GM19035 (cell line): ENCODE measurements around the gene THBS3.
"Not testable (repeated sequence)": the region's sequence is repeated elsewhere in the genome, so short reads cannot be mapped to it uniquely, and the experiment has no call there.

ENCODE experiments used
- ATAC-seq: cut with Tn5 transposase; IDR thresholded peaks from one replicate; pipeline ENCODE4 v1.9.1; 2021; ENCODE audit not compliant: unreplicated experiment

The THBS3 gene

DNA sequence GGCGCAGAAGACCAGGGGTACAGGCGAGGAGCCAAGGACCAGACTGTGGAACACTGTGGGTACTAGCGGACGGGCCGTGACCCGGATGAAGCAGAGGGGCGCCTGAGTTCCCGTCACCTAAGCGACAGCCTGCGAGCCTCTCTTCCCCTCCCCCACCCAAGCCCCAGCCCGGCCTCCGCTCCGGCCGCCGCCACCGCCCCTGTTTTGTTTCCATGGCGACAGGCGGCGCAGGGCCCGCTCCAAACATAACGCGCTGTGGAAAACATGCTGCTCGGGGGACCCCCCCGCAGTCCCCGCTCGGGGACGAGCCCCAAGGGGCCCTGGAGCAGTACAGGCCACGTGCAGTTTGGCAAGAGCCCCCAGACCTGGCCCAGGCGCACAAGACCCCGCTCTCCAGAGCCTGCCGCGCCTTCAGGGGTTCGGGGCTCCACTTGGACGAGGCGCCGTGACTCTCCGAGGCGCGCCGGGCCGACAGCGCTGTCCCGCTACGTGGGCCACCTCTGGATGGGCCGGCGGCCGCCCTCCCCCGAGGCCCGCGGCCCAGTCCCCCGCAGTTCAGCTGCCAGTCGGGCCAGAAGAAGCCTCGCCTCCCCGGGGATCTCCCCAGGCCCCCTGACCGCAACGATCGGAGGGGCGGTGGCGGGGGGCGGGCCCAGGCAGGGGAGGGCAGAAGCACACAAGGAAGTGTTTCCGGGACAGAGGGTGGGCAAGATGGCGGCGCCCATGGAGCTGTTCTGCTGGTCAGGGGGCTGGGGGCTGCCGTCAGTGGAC lies 1.0 kb upstream of the THBS3 start, which contains the start of gene MTX1:
Gene MTX1, plus strand, starts transcription at position 155 of the 771 bp plus-strand sequence. Its CDS starts 110 bp downstream, at position 265.
- peak; percentile 83 for ATAC-seq

DNA sequence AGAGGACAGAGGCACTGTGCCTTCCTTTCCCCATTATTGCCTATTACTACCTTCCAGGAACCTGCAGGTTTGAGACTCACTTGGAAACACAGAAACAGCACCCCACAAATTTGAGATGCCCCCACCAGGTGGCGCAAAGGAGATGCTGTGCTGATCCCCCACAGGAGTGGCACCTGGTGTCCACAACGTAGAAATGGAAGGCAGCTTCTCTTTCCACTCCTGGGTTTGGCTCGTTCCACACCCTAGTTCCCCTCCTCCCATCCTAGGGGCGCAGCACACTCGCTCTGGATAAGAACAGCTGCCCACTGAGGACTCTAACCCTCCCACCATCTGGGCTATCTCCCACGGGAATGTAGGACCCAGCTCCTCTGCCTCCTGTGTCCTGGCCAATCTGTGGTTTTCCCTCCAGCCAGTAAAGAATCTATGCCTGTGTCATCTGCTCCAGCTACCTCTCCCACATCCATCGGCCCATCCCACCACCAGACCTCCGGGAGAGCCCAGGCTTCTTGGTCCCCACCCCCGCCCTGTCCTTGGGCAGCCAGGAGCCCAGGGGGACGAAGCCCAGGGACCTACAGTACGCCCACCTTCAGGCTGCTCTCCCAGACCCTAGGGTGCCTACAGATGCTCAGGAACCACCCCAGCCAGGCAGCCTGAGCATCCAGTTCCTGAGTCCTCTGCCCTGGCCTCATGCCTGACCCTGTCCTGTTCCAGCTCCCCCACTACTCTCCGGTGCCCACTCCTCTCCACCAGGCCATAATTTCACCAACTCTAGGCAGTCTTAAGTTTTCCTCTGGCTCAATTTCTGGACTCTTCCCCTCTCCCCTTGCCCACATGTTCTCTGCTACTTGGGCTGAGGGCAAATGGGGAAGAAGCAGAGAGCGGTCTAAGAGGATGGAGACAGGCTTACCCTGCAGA lies 549 bp downstream of the THBS3 start:
- ATAC-seq: no peak

DNA sequence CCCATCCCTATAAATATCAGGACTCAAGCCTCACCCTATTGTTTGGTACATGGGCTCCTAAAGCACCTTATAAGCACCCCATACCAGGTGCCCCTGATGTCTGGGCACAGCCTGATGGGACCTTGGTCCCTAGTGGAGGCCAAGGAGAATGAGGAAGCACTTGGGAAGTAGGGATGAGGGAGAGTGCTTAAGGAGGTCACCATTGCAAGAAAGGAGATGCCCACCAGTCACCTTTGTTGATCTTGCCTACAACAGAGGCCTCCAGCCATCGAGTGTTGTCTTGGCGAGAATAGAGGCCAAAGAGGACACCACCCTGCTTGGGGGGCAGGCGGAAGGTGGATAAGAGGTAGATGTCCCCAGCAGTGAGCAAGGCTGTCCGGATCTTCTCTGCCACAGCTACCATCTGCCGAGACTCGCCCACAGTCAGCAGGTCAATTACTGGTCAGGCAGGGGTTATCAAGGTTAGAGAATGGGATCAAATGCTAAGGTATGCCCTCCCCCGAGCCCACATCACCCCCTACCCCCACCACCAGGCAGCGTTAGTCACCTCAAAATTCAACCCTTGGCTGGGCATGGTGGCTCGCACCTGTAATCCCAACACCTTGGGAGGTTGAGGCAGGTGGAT lies 1.6 kb downstream of the THBS3 start:
- no peak for ATAC-seq

DNA sequence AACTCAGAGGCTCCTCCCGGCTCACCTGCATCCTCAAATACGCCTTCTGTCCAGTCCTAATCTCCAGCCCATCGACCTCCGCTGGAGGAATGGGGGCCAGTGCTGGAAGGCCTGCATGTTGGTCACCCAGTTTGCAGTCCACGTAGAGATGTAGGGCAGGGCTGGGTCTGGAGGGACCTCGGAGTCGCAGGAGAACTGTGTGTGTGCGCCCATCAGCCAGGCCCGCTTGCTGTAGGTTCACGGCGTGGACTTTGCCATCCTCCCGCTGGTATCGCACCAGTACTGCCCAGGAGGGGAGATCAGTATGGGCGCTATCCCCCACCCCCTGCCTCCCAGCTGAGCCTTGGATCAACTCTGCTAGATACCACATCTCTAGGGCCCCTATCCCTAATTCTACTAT lies 2.7 kb downstream of the THBS3 start:
- no peak for ATAC-seq

DNA sequence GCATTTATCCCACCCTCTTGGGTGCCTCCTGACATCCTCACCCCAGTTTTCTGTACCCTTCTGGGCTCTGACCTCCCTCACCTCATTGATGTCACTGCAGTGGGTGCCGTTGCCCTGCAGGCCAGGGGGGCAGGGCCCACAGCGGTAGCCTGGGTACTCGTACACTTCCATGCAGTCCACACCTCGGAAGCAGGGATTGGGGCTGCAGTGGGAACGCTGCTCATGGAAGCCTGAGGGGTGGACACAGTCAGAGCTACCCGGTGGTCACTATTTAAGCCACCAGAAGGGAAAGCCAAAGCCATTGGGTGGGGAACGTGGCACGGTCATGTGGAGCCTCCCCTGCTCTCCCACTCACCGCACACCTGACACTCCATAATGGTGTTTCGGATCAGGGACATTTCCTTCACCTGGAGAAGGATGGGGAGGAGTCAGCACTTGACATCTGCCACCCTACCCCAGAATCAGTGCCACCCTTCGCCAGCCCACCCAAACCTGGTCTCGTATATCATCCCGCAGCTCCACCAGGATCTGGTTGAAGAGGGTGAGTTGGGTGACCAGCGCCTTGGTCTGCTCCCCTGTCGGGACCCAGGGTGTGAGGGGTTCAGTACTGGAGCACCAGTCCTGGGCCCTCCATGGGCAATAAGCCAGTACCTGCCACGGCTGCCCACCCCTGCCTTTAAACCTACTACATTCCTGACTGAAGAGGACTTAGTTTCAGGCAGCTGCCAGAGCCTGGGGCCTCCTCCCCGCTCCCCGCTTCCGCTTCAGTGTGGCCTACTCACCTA lies 4.8 kb downstream of the THBS3 start:
- ATAC-seq: no peak

DNA sequence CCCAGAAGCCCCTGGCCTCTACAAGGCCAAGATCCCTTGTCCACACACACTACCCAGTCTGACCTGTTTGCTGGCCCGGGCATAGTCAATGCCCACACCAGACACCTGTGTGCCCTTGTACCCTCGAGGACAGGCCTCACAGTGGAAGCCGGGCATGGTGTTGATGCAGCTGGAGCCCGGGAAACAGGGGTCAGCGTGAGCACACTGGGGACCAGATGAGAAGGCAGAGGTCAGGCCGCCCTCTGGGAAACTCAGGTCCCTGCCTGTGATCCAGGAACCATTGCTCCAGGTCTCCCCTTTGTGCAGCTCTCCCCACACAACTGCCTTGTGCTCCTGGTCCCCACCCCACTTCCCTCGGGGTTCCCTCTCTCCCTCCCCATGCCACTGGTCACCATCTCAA lies 5.5 kb downstream of the THBS3 start:
- no peak for ATAC-seq

DNA sequence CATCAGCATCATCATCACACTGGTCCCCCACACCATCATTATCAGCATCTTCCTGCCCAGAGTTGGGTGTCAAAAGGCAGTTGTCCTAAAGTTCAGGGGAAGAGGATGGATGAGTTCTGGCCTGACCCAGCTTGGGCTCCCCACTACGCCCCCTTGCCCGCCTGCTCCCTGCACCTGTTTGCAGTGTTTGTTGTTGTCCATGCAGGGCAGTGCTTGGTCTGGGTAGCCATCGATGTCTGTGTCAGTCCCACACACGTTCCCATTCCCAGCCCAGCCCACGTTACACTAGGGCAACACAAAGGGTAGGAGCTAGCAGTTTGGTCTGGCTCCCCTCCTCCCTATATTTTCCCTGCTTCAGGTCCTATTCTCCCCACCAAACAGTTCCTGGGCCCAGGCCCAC lies 6.8 kb downstream of the THBS3 start:
- ATAC-seq: no peak

DNA sequence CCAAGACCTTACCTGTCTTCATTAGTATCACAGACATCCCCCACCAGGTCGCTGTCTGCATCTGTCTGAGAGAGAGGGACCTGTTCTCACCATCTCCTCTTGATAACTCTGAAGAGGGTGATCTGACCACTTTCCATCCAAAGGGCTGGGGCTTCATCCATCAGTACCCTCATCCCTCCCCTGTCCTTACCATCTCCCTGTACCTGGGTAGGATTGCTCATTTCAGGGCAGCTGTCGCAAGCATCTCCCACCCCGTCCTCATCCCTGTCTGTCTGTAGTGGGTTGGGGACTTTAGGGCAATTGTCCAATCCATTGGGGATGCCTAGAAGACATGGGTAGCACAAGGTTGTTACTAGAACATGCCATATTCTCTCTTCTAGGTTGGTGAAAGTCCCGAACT lies 7.9 kb downstream of the THBS3 start:
- no peak for ATAC-seq

DNA sequence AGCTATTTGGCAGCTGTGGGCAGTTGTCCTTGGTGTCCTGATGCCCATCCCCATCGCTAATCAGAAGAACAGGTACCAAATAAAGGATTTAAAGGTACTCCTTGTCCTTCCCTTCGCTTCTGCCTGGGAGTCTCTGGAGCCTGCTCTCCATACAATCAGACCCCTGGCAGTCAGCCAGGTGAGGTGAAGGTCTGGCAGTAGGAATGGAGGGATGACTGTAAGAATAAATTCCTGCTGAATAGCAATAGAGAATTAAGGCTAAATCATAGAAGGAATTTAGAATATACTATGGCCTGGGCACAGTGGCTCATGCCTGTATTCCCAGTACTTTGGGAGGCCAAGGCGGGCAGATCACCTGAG lies 9.2 kb downstream of the THBS3 start:
- ATAC-seq: no peak

DNA sequence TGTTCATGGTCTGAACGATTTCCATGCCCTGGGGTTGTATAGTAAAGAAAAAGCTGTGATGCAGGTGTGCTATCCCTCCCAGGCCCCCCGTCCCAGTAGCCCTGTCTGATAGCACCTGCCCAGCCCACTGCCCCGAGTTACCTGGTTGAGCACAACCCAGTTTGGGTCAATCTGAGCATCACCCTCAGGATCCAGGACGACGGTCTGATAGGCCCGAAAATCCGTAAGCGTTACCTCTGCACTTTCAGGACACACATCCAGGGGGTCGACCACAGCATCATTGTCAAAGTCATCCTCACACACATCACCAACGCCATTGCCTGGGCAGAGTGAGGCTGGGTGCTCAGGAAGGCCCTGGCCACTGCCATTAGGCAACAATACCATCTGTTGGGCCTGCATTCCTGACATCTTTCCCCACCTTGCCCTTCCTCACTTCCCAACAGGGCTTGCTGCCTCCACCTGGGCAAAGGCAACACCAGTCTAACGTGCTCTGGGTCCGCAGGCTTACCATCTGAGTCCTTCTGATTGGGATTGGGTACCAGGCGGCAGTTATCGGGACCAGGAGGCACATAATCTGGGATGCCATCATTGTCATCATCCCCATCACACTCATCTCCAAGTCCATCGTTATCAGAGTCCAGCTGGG lies 9.7 kb downstream of the THBS3 start:
- no peak for ATAC-seq

DNA sequence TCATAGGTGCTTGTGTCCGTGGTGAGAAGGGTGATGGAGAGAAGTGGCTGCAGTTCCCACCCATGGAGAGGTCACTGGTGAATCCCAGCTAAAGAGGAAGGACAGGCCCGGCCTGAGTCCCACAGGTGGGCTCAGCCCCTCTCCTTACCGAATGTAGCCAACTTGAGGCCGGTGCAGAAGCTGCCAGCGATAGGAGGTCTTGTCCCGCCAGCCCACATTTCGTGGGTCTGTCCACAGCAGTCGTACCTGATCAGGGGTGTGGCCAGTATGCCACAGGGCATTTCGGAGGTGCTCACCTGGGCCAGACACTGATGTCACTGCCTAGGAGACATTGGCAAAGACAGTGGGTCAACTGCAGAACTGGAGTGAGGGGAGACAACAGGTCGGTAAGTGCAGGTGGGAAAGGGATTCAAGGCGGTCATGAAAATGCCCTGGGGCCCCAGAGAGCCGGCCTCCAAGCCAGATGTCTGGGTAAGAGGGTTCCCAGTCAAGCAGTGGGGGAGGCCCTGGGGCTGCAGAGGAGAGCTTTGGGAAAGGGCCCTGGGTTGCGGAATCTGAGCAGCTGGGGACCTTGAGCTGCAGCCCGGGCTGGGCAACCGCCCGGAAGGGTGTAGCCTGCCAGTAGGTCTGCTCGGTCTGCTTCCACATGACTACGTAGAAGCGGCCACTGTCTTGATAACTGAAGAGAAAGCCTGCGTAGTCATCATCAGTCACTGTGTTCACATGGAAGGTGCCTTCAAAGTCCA lies 10.6 kb downstream of the THBS3 start:
- ATAC-seq: no peak

DNA sequence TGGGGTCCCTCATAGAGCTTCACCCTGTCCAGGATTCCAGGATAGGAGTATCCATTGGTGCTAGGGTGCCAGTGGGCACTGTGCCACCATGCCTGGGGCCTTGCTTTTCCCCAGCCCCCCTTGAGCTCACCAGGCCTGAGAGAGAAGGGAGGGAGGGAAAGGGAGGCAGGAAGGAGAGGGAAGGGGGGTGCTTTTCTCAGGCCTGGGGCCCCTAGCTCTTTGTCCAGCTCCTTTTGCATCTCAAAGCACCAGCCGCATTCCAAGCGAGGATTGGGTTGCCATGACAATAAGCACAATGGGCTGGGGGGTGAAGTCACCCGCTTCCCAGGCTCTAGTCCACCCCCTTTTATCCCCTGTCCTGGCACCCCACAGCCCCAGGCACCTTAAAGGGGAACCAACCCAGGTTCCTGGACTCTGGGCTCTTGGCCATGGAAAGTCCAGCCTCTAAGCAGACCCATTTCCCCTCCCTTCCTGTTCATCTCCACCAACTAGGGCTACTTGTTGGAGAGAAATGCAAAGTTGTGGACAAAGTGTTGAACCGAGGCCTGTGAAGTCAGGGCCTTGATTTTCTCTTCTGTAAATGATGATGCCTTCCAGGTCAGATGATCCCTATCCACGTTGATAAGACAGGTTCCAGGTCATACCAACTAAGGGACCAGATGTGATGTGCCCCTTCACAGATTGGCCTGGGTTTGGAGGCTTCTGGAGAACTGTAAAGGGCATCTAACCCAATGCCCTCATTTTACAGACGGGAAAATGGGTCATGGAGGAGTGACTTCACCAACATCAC lies 11.4 kb downstream of the THBS3 start:
- no peak for ATAC-seq

DNA sequence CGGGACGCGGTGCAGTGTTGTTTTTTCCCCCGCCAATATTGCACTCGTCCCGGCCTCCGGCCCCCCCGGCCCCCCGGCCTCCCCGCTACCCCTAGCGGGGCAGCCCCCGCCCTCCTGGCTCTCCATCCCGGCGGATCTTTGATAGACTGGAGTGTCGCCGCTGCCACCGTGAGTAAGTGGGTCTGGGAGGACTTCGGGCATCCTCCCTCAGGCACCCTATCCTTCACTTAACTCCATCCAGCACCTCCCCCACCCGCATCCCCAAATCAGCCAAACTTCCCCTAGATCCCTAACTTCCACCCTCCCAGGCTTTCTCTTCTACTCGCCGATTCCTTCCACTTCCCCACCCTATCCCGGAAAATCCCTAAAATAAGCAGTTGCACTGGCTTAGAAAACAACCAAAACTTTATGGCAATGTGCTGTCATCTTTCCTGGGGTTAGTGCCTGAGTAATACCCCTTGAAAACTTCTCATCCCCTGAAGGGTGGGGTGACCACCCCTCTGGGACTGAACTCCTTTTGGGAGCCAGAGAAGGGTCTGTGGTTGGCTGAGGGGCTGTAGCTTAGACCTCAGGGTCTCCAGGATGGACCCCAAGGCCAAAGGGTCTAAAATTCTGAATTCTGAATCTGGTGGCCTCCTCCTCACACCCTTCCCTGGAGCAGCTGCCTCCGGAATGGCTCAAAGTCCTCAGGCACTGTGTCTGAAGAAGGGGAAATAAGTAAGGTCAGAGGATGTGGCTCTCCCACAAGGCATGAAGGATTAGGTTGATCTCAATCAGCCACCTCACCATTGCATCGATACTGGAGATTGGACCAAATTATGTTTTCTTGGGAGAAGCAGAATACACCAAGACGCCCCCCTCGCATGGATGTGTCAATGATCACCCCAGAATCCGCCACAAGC lies 12.2 kb downstream of the THBS3 start:
- ATAC-seq: no peak

DNA sequence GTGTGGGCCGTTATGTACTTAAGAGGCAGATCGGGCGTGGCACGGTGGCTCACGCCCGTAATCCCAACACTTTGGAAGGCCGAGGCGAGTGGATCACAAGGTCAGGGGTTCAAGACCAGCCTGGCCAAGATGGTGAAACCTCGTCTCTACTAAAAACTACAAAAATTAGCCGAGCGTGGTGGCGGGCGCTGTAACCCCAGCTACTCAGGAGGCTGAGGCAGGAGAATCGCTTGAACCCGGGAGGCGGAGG lies 13.8 kb downstream of the THBS3 start:
- not testable (repeated sequence) for ATAC-seq

DNA sequence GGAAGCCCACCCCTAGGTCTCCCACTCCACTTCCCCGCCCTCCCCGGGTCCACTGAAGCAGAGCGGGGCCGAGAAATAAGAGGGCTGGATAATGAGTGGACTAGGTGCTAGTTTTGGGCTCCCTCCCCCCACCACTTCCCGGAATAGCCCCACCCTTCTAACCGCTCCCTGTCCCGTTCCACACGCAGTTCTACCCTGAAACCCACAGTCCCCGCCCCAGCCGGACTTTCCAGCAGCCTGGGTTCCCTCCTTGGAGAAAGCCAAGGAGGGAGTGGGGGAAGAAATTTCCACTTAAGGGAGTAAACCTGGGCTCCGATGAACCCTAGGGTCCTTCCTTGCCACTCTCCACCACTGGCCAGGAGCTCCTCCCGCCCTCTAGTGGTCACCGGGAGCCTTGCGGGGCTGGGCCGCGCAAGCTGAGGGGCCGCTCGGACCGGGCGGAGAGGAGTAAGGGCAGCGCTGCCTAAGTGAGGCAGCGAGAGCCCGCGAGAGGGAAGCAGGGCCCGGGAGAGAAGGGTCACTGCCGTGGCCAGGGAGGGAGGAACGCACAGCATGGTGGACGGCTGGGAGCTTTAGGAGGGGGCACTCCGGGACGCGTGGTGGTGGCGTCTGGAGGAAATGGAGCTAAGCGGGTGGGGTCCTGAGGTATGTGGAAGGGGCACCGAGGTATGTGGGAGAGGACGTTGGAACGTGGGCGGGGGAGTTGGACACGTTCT lies 14.3 kb downstream of the THBS3 start:
- peak; percentile 69 for ATAC-seq

DNA sequence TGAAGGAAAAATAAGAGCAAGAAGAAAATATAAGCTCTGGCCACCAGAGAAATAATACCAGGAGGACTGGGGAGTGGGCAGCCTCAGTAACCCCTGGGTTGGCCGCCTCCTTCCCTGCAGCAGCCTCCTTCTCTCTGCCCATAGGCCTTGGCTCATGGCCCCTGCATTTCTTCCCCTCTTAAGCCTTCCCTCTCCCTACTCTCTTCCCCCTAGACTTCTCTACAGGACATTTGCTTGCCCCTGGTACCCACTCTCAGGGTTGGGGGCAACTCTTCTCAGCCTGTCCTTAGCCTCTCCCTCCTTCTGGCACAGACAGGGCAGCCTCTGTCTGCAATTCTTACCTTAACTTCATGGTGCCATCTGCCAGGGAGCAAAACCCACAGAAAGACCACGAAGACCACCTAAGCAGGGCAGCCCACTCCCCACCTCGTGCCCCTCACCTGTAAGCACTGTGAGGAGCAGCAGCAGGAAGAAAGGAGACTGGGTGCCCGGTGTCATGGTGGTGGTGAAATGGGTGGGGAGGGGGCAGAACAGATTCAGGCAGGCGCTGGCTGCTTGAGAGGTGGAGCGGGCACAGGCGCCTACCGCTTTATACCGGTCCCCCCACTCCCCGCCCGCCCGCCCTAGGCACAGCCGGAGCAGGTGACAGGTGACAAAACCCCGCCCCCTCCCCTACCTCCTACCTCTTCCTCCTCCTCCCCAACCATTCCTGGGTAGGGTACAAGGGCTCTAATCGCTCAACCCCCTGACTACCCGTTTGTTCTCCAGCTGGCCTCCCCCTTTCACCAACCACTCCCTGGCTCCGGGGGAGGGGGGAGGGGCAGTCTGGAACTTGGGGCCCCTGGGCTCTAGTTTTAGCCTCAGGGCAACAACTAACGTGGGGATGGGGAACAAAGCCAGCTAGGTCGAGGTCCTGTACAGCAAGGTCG lies 15.1 kb downstream of the THBS3 start:
- ATAC-seq: no peak

DNA sequence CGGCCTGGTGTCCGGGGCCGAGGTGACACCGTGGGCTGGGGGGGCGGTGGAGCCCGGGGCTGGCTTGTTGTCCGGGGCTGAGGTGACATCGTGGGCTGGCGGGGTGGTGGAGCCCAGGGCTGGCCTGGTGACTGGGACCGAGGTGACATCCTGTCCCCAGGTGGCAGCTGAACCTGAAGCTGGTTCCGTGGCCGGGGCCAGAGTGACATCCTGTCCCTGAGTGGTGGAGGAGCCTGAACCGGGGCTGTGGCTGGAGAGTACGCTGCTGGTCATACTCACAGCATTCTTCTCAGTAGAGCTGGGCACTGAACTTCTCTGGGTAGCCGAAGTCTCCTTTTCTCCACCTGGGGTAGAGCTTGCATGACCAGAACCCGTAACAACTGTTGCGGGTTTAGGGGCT lies 15.8 kb downstream of the THBS3 start:
- ATAC-seq: no peak
